Measurements from ENCODE around the gene RAB3D.
"Not testable (repeated sequence)": the region's sequence is repeated elsewhere in the genome, so short reads cannot be mapped to it uniquely, and the experiment has no call there.

The RAB3D gene, protein sequence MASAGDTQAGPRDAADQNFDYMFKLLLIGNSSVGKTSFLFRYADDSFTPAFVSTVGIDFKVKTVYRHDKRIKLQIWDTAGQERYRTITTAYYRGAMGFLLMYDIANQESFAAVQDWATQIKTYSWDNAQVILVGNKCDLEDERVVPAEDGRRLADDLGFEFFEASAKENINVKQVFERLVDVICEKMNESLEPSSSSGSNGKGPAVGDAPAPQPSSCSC

DNA sequence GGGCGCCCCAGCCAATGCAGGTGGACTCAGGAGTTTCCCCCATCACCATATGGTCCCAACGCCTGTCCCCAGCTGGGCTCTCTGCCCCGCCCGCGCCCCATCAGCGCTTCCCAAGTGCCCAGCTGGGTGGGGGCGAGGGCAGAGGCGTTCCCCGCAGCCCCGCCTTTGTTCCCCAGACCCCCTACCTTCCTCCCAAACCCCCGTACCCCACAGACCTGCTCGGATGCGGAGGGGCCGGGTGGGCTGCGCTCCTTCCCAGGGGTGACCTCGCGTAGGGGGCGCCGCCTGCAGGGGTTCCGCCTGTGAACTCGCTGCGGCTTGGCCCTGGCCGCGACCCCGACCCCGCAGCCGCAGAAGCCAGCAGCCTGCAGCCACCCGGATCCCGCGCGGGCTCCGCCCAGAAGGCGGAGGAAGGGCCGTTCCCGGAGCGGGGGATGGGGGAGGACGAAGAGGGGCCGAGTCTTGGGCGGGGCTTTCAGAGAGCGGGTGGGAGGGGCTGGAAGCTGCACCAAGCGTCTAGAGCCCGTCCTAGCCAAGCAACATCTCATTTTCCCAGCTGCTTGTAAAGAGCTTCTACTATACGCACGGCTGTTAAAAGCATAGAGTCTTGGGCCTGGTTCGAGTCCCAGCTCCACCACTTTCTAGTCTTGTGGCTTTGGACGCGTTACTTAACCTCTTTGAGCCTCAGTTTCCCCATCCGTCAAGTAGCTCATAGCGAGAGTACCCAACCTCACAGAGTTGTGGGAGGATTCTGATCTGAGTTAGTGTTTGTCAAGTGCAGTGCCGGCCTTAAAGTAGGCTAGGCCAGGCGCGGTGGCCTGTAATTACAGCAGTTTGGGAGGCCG, at the start of gene RAB3D:
RAB3D (minus strand) TSS at position 404 of the 845 bp plus-strand sequence. CDS start 2,258 bp downstream, outside the sequence.
- peak; percentile 28 to 53 for DNase-seq (ENCODE audit: low read depth in 2 of 2, low spot score in 1 of 2)

DNA sequence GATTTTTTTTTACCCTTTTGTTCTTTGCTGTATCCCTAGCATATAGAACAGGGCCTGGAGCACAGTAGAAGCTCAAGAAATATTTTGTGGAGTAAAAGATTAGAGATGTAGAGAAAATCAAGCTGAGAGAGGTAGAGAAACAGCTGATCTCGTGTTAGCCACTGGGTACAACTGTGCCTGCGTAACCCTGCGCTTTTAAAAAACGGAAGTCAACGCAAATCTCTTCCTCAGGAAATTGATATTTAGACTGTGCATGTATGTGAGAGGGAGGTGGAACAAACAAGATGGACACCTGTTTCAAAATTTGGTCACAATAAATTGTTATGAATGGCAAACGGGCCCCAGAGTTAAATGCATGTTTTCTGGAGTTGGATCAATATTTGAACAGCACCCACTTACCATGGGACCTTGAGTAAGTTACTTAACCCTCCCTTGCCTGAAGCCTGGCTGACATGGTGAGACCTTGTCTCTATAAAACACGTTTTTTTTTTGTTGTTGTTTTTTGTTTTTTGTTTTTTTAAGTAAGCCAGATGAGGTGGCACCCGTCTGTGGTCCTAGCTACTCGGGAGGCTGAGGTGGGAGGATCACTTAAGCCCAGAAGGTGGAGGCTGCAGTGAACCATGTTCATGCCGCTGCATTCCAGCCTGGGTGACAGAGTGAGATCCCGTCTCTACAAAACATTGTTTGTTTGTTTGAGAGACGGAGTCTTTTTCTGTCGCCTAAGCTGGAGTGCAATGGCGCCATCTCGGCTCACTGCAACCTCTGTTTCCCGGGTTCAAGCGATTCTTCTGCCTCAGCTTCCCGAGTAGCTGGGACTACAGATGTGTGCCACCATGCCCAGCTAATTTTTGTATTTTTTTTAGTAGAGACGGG, 47.9 kb upstream of the RAB3D start:
- no peak for DNase-seq (ENCODE audit: low read depth in 2 of 2, low spot score in 1 of 2)

DNA sequence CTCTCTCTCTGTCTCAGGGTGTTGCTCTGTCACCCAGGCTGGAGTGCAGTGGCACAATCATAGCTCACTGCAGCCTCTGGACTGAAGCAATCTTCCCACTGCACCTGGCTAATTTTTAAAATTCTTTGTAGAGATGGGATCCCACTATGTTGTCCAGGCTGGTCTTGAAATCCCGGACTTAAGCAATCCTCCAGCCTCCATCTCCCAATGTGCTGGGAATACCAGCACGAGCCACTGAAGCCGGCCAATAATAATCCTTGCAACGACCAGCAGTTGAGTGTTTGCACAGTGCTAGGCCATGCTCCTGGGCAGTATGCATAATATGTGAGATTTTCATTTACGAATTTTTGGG, 45.3 kb upstream of the RAB3D start:
- no peak for DNase-seq (ENCODE audit: low read depth in 2 of 2, low spot score in 1 of 2)

DNA sequence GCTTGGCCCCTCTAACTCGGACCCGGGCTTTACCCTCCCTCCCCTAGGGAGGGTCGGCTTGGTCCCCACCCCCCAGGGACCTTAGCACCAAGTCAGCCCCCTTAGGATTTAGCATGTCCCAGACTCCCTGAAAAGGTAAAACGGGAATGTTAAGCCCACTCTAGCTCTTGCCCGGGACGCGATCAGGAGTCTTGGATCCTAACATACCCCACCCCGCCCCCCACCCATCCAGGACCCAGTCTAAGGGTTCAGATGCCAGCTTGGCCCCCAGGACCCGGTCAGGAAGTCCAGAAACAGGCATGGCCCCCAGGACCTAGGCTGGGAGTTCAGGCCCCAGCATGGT, 44.2 kb upstream of the RAB3D start:
- no peak for DNase-seq (ENCODE audit: low read depth in 2 of 2, low spot score in 1 of 2)

GRCh38 chr19:11382898-11383705, 43.6 kb upstream of the RAB3D start:
- DNase-seq (ENCODE audit: low read depth in 2 of 2, low spot score in 1 of 2), result no peak

DNA sequence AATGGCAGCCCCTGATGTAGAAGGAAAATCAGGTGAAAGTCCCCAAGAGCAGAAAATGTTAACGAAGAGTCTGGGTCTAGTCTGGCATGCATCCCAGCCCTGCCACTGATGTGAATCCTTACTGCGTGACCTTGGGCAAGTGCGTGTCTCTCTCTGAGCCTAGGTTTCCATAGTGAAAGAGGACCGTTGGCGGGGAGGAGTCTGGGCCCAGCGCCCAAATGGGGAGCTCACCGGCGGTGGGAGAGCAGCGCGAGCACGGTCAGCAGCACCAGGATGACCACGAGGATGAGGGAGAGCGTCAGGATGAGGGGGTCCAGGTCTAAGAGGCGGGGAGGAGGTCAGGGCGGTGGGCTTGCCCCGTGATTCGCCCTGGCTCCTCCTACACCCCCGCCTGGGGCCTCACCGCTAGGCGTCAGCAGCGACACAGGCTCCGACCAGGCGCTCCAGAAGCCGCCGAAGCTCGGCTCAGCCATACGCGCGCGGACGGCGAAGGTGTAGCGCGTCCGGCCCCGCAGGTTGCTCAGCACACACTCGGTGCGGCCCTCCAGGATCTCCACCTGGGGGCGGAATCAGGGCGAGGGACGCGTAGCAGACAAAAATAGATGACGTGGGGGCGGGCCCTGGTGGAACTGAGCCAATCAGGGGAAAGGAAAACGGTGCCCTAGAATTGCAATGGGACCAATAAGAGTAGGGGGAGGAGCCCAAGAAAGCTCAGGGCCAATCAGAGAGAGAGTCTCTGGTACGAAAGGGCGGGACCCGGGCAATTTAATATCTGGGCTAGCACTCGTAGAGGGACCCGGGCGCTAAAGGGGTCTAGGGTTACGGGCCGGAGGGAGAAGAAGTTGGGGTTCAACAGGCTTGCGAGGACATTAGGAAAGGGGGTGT, 41.4 kb upstream of the RAB3D start:
- peak; percentile 82 to 93 for DNase-seq (ENCODE audit: low read depth in 2 of 2, low spot score in 1 of 2)

- no peak for DNase-seq (ENCODE audit: low read depth in 2 of 2, low spot score in 1 of 2)
These were observed 40.4 kb upstream of the RAB3D start for GRCh38 chr19:11379857-11380350.

GRCh38 chr19:11379269-11379845, 39.9 kb upstream of the RAB3D start:
- not testable (repeated sequence) for DNase-seq (ENCODE audit: low read depth in 2 of 2, low spot score in 1 of 2)

DNA sequence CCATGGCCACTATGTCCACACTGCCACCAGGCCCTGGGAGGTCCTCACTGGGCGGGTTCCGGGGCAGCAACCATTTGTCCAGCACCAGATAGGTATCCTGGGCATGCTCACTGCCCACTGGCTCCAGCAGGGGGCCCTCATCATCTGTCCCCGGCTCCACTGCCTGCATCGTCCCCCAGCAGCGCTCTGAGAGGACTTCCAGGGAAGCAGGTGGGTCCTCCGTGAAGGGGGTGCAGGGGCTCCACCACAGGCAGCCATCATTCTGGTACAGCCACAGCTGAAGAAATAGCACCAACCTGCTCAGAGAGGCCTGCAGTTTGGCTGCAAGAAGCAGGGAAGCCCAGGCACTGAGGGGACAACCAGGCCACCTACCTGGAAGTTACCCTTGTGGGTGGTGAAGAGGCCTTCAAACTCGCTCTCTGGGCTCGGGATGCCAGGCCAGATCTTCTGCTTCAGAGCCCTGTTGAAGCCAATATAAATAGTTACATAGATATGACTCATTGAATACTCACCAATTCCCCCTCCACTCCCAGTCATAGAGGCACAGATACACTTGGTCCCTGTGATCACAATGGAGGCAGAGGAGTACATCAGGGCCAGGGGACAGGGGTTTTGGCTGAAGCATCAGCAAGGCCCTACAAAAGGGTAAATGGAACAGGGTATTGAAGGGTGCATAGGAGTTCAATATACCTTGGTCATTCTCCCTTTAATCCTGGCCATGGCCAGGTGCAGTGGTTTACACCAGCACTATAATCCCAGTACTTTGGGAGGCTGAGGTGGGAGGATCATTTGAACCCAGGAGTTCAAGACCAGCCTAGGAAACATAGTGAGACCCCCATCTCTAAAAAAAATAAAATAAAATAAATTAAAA, 39.1 kb upstream of the RAB3D start:
- DNase-seq (ENCODE audit: low read depth in 2 of 2, low spot score in 1 of 2), result no peak

- no peak for DNase-seq (ENCODE audit: low read depth in 2 of 2, low spot score in 1 of 2)
These were observed 38.3 kb upstream of the RAB3D start for GRCh38 chr19:11377756-11378155.

DNA sequence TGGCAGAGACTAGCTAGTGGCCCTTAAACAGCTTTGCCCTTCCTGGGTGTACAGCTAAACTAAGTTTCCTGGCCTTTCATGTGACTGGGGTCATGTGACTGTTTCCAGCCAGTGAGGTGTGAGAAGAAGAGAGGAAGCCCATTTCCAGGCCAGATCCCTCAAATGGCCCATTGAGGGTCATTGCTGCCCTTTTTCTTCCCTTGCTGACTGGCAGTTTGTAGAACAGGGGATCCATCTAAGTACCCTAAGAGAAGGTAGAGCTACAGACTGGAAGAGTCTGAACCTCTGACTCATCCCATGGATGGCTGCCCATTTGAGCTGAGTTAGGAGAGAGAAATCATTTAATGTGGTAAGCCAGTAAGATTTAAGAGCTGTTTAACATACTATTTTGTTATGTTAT, 37.8 kb upstream of the RAB3D start:
- no peak for DNase-seq (ENCODE audit: low read depth in 2 of 2, low spot score in 1 of 2)

- DNase-seq (ENCODE audit: low read depth in 2 of 2, low spot score in 1 of 2), result peak; percentile 17 to 44
These were observed 35.9 kb upstream of the RAB3D start for GRCh38 chr19:11375143-11375948.

DNA sequence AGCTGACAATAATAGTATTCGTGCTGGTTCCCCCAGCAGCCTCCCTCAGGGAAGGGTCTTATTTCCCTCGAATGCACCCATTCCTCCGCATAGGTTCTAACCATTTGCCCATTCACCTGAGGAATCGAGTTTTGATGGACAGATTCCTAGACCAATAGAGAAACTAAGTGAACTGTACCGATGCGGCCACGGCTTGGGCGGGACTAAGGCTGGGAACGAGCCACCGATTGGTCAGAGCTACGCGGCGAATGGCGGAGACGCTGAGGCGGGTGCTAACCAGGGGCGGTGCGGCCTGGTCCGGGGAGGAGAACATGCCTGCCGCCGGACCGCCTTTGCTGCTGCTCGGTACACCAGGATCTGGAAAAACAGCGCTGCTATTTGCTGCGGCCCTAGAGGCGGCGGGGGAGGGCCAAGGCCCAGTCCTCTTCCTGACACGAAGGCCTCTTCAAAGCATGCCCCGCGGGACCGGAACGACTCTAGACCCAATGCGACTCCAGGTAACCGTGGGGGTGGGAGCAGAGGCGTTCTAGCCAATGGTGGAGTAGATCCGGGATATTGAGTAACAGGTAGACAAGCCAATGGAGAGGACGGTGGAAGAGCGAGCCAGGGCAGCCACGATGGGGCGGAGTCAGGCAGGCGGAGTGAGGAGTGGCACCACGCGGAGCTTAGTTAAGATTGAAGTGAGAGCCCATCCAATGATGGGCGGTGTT, 35.1 kb upstream of the RAB3D start, which contains the start of gene SWSAP1:
SWSAP1 (plus strand) TSS at position 234 of the 710 bp plus-strand sequence; CDS start at position 249, 15 bp downstream.
- peak; percentile 84 to 91 for DNase-seq (ENCODE audit: low read depth in 2 of 2, low spot score in 1 of 2)

GRCh38 chr19:11373885-11374432, 34.5 kb upstream of the RAB3D start:
- no peak for DNase-seq (ENCODE audit: low read depth in 2 of 2, low spot score in 1 of 2)

- no peak for DNase-seq (ENCODE audit: low read depth in 2 of 2, low spot score in 1 of 2)
These were observed 33.9 kb upstream of the RAB3D start for GRCh38 chr19:11373166-11373884.

DNA sequence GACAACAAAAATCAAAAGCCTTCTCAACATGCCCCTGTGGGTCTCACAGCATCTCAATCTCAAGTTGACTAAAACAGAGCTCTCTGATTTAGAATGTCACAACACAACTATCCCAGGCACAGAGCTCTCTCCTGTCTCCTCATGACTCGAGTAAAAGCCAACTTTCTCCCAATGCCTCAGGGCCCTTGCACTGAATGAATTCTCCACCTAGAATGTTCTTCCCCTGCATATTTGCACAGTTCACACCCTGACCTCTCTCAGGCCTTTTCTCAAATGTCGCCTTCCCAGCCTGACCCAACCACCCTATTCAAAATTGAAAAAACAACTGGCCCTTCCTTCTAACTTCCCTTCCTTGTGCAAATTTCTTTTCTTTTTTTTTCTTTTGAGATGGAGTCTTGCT, 31.3 kb upstream of the RAB3D start:
- no peak for DNase-seq (ENCODE audit: low read depth in 2 of 2, low spot score in 1 of 2)
